ENCODE measurements around the gene BTNL2. TPM values are rescaled to one million over a fixed set of nuclear protein-coding genes. Genes with fewer than 3 reads are reported as not detected.
"Not testable (repeated sequence)": the region's sequence is repeated elsewhere in the genome, so short reads cannot be mapped to it uniquely, and the experiment has no call there.

BTNL2 gene
- total RNA-seq, 4 donors from 2014 or later, result not detected

DNA sequence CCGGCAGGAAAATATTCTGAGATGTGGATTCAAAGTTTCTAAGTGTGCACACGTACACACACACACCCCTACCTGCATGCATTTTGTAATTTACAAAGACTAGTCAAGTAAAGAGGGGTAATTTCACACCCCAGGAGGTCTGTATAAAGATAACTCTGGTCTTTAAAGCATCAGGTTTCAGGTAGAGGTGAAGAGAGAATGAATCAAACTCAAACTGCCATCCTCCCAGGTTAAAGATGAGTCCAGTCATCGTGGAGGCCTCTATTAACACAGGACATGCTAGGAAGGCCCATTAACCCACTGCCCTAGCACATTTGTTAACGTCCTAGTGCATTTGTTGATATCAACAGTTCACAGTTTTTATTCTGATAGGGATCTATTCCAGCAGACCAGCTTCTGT, 29.2 kb upstream of the BTNL2 start:
- TF ChIP-seq, protein P1, sequence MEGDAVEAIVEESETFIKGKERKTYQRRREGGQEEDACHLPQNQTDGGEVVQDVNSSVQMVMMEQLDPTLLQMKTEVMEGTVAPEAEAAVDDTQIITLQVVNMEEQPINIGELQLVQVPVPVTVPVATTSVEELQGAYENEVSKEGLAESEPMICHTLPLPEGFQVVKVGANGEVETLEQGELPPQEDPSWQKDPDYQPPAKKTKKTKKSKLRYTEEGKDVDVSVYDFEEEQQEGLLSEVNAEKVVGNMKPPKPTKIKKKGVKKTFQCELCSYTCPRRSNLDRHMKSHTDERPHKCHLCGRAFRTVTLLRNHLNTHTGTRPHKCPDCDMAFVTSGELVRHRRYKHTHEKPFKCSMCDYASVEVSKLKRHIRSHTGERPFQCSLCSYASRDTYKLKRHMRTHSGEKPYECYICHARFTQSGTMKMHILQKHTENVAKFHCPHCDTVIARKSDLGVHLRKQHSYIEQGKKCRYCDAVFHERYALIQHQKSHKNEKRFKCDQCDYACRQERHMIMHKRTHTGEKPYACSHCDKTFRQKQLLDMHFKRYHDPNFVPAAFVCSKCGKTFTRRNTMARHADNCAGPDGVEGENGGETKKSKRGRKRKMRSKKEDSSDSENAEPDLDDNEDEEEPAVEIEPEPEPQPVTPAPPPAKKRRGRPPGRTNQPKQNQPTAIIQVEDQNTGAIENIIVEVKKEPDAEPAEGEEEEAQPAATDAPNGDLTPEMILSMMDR (IDR thresholded peaks at IDR 0.05), result no peak
- no peak for TF ChIP-seq POLR2AphosphoS5 (IDR thresholded peaks at IDR 0.05)
- TF ChIP-seq POLR2A (IDR thresholded peaks at IDR 0.05), result no peak
- TF ChIP-seq EP300 (IDR thresholded peaks at IDR 0.05), result no peak
- Histone ChIP-seq H3K27me3 (no peaks in the 10 kb centered on the region), H3K4me3 (no peak overlapping the region), H3K27ac (peak overlapping the region; percentile 24), H3K9me3 (no peaks in the 10 kb centered on the region), H3K4me1 (peaks cover 4% of the 10 kb centered on the region), H3K36me3 (no peaks in the 10 kb centered on the region)
- DNase-seq (ENCODE audit: low spot score in 2 of 2), result no peak
- WGBS, result 83% methylated on average over 4 of the region's 4 CpGs

DNA sequence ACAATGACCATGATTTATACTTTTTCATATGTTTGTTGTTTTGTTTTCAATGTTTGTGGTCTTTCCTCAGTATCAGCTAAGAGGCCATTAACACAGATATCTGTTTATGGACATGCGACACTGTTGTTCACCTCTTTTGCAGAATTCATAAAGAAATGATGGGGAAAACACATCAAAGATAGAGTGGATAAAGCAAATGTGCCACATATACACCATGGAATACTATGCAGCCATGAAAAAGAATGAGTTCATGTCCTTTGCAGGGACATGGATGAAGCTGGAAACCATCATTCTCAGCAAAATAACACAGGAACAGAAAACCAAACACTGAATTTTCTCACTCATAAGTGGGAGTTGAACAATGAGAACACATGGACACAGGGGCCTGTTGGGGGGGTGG, 27.0 kb upstream of the BTNL2 start:
- H3K27me3 ChIP-seq; H3K4me3 ChIP-seq; H3K4me1 ChIP-seq; H3K36me3 ChIP-seq; H3K9me3 ChIP-seq; H3K27ac ChIP-seq; DNase-seq (ENCODE audit: low spot score in 2 of 2): not testable (repeated sequence)
- 98% methylated on average over 1 of the region's 1 CpG for WGBS

DNA sequence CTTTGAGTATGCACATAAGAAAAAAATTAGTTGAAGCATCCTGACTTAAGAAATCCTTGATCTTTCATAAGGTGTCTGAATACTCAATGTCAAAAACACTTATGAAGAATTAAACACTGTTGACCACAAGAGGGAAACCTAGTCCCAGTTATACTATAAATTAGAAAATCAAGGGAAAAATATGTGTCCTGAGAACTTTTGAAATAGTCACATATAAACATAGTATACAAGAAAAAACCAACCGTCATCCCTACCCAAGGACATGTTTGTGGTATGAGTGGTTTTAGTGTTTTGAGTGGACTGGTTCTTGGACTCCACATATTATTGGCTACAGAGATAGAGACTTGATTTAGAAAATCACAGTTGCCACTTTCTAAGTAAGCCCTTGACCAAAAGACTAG, 25.1 kb upstream of the BTNL2 start:
- no peak for DNase-seq (ENCODE audit: low spot score in 2 of 2)
- WGBS, result 0% methylated on average over 1 of the region's 1 CpG
- H3K4me3 ChIP-seq, result no peak overlapping the region

DNA sequence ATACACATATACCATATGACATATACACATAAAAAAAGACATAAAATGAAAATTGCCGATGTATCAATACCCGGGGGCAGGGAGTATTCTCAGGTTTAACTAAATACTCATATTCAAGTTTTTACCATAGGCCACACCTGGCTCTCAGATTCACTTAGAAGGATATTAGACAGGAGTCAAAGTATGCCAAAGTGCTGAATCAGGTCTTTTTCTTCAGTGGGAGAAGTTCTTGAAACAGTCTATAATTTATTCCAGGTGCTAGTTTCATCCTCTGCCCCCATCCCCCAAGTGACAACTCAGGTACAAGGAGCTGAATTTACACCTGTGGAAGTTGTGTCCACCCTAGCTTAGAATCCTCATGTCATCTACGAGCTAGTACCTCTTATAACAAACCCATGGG, 24.2 kb upstream of the BTNL2 start:
- TF ChIP-seq POLR2A (IDR thresholded peaks at IDR 0.05) (no peak), POLR2AphosphoS5 (IDR thresholded peaks at IDR 0.05) (no peak), EP300 (IDR thresholded peaks at IDR 0.05) (no peak)
- TF ChIP-seq, protein P1 (IDR thresholded peaks at IDR 0.05), result no peak
- Histone ChIP-seq H3K4me1 (peaks cover 3% of the 10 kb centered on the region), H3K9me3 (no peaks in the 10 kb centered on the region), H3K27me3 (peaks cover 2% of the 10 kb centered on the region), H3K4me3 (no peak overlapping the region), H3K27ac (no peak overlapping the region), H3K36me3 (no peaks in the 10 kb centered on the region)
- DNase-seq (ENCODE audit: low spot score in 2 of 2), result no peak
- 72% methylated on average over 3 of the region's 3 CpGs for WGBS

More for the DNA sequence above, 25.1 kb upstream of the BTNL2 start:
- no peak overlapping the region for H3K27ac ChIP-seq
- peaks cover 3% of the 10 kb centered on the region for H3K4me1 ChIP-seq
- TF ChIP-seq EP300 (IDR thresholded peaks at IDR 0.05) (no peak), POLR2A (IDR thresholded peaks at IDR 0.05) (no peak), POLR2AphosphoS5 (IDR thresholded peaks at IDR 0.05) (no peak)
- TF ChIP-seq, protein P1 (IDR thresholded peaks at IDR 0.05), result peak in 1 of 2 donors; percentile 19
- no peaks in the 10 kb centered on the region for H3K9me3 ChIP-seq
- no peaks in the 10 kb centered on the region for H3K36me3 ChIP-seq
- peaks cover 2% of the 10 kb centered on the region for H3K27me3 ChIP-seq

DNA sequence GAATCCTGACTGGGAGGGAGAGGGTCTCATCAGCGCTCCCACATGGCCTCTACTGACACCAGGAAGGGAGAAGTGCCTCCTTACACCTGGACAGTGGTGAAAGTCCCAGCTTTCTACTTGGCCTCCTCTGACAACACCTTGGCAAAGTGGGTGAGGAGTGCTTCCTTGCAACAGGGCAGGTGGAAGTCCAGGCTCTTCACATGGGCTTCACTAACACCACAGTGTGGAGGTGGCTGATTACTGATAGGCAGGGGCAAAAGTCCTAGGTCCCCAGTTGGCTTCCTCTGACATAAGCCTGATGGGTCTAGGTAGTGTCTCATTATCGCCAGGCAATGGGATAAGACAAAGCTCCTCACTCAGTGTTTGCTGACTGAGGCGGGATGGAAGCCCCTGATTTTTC, 23.2 kb upstream of the BTNL2 start:
- Histone ChIP-seq H3K9me3 (no peaks in the 10 kb centered on the region), H3K27me3 (peaks cover 2% of the 10 kb centered on the region), H3K27ac (no peak overlapping the region), H3K4me3 (no peak overlapping the region), H3K4me1 (peaks cover 3% of the 10 kb centered on the region), H3K36me3 (no peaks in the 10 kb centered on the region)
- no peak for DNase-seq (ENCODE audit: low spot score in 2 of 2)
- no peak for TF ChIP-seq EP300 (IDR thresholded peaks at IDR 0.05)
- TF ChIP-seq, protein P1 (IDR thresholded peaks at IDR 0.05), result no peak
- no peak for TF ChIP-seq POLR2A (IDR thresholded peaks at IDR 0.05)
- no peak for TF ChIP-seq POLR2AphosphoS5 (IDR thresholded peaks at IDR 0.05)
- 94% methylated on average over 2 of the region's 3 CpGs for WGBS

DNA sequence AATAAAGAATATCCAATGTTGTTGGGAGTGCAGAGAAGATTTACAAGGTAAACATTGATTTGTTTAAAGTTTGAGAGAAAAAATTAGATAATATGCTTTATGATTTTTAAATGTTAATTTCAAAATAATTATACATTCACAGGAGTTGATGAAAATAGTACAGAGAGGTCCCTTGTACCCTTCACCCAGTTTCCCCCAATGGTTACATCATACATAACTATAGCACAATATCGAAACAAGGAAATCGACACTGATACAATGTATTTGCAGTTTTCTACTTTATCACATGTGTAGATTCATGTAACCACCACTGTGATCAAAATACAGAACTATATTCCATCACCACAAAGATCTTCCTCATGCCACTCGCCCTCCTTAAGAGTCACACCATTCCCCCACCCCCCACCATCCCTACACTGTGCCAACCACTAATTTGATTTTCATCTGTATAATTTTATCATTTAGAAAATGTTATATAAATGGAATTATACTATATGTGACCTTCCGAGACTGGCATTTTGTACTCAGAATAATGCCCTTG, 21.0 kb upstream of the BTNL2 start:
- Histone ChIP-seq H3K4me1 (peaks cover 3% of the 10 kb centered on the region), H3K27ac (no peak overlapping the region), H3K27me3 (peaks cover 2% of the 10 kb centered on the region), H3K9me3 (no peaks in the 10 kb centered on the region), H3K4me3 (no peak overlapping the region), H3K36me3 (no peaks in the 10 kb centered on the region)
- TF ChIP-seq EP300 (IDR thresholded peaks at IDR 0.05), result no peak
- no peak for TF ChIP-seq POLR2AphosphoS5 (IDR thresholded peaks at IDR 0.05)
- TF ChIP-seq, protein P1 (IDR thresholded peaks at IDR 0.05), result no peak
- no peak for TF ChIP-seq POLR2A (IDR thresholded peaks at IDR 0.05)
- WGBS, result 94% methylated on average over 4 of the region's 4 CpGs
- no peak for DNase-seq (ENCODE audit: low spot score in 2 of 2)
